ENCODE measurements around the gene TXLNG.
A peak's percentile ranks its signal among the peaks of the same experiment; 100 is the strongest.

Gene TXLNG

GRCh38 chrX:16807548-16807947, 21.3 kb downstream of the TXLNG start:
- H3K36me3 ChIP-seq (ENCODE audit: control insufficient read depth in 1 of 2, insufficient read depth in 2 of 2, low read length in 2 of 2): no peaks in the 10 kb centered on the region
- H3K27me3 ChIP-seq (ENCODE audit: control insufficient read depth in 1 of 2, insufficient read depth in 2 of 2, low read length in 2 of 2): no peaks in the 10 kb centered on the region
- no peaks in the 10 kb centered on the region for H3K9me3 ChIP-seq (ENCODE audit: control insufficient read depth in 1 of 2, low read length in 2 of 2)
- H3K27ac ChIP-seq (ENCODE audit: low read depth, low read length): no peak overlapping the region
- H3K9ac ChIP-seq (ENCODE audit: low read depth in 1 of 2, low read length in 2 of 2): no peak overlapping the region
- peak overlapping the region in 1 of 2 donors; percentile 51 for H3K4me3 ChIP-seq (ENCODE audit: low read depth in 1 of 2, low read length in 2 of 2)
- H3K4me1 ChIP-seq (ENCODE audit: control insufficient read depth in 1 of 2, insufficient read depth in 2 of 2, low read length in 2 of 2): peaks cover 3 to 12% of the 10 kb centered on the region in 2 donors

GRCh38 chrX:16807976-16808542, 21.8 kb downstream of the TXLNG start:
- no peaks in the 10 kb centered on the region for H3K36me3 ChIP-seq (ENCODE audit: control insufficient read depth in 1 of 2, insufficient read depth in 2 of 2, low read length in 2 of 2)
- H3K4me1 ChIP-seq (ENCODE audit: control insufficient read depth in 1 of 2, insufficient read depth in 2 of 2, low read length in 2 of 2): peaks cover 3 to 12% of the 10 kb centered on the region in 2 donors
- peak overlapping the region; percentile 51 to 62 for H3K4me3 ChIP-seq (ENCODE audit: low read depth in 1 of 2, low read length in 2 of 2)
- H3K9me3 ChIP-seq (ENCODE audit: control insufficient read depth in 1 of 2, low read length in 2 of 2): no peaks in the 10 kb centered on the region
- no peak overlapping the region for H3K9ac ChIP-seq (ENCODE audit: low read depth in 1 of 2, low read length in 2 of 2)
- H3K27ac ChIP-seq (ENCODE audit: low read depth, low read length): peak overlapping the region; percentile 56
- no peaks in the 10 kb centered on the region for H3K27me3 ChIP-seq (ENCODE audit: control insufficient read depth in 1 of 2, insufficient read depth in 2 of 2, low read length in 2 of 2)

GRCh38 chrX:16814597-16814996, 28.3 kb downstream of the TXLNG start:
- no peaks in the 10 kb centered on the region for H3K36me3 ChIP-seq (ENCODE audit: control insufficient read depth in 1 of 2, insufficient read depth in 2 of 2, low read length in 2 of 2)
- no peak overlapping the region for H3K27ac ChIP-seq (ENCODE audit: low read depth, low read length)
- H3K27me3 ChIP-seq (ENCODE audit: control insufficient read depth in 1 of 2, insufficient read depth in 2 of 2, low read length in 2 of 2): no peaks in the 10 kb centered on the region
- H3K9me3 ChIP-seq (ENCODE audit: control insufficient read depth in 1 of 2, low read length in 2 of 2): no peaks in the 10 kb centered on the region
- H3K4me3 ChIP-seq (ENCODE audit: low read depth in 1 of 2, low read length in 2 of 2): no peak overlapping the region
- H3K9ac ChIP-seq (ENCODE audit: low read depth in 1 of 2, low read length in 2 of 2): no peak overlapping the region
- peaks cover 4 to 13% of the 10 kb centered on the region in 2 donors for H3K4me1 ChIP-seq (ENCODE audit: control insufficient read depth in 1 of 2, insufficient read depth in 2 of 2, low read length in 2 of 2)

GRCh38 chrX:16819634-16820033, 33.4 kb downstream of the TXLNG start:
- no peak overlapping the region for H3K27ac ChIP-seq (ENCODE audit: low read depth, low read length)
- no peaks in the 10 kb centered on the region for H3K9me3 ChIP-seq (ENCODE audit: control insufficient read depth in 1 of 2, low read length in 2 of 2)
- peaks cover 4 to 12% of the 10 kb centered on the region in 2 donors for H3K4me1 ChIP-seq (ENCODE audit: control insufficient read depth in 1 of 2, insufficient read depth in 2 of 2, low read length in 2 of 2)
- no peaks in the 10 kb centered on the region for H3K27me3 ChIP-seq (ENCODE audit: control insufficient read depth in 1 of 2, insufficient read depth in 2 of 2, low read length in 2 of 2)
- H3K4me3 ChIP-seq (ENCODE audit: low read depth in 1 of 2, low read length in 2 of 2): no peak overlapping the region
- H3K9ac ChIP-seq (ENCODE audit: low read depth in 1 of 2, low read length in 2 of 2): no peak overlapping the region
- peaks cover 4 to 11% of the 10 kb centered on the region in 2 donors for H3K36me3 ChIP-seq (ENCODE audit: control insufficient read depth in 1 of 2, insufficient read depth in 2 of 2, low read length in 2 of 2)

GRCh38 chrX:16822723-16823122, 36.5 kb downstream of the TXLNG start:
- Histone ChIP-seq H3K36me3 (ENCODE audit: control insufficient read depth in 1 of 2, insufficient read depth in 2 of 2, low read length in 2 of 2) (peaks cover 4 to 11% of the 10 kb centered on the region in 2 donors), H3K4me3 (ENCODE audit: low read depth in 1 of 2, low read length in 2 of 2) (no peak overlapping the region), H3K27ac (ENCODE audit: low read depth, low read length) (no peak overlapping the region), H3K27me3 (ENCODE audit: control insufficient read depth in 1 of 2, insufficient read depth in 2 of 2, low read length in 2 of 2) (no peaks in the 10 kb centered on the region), H3K9ac (ENCODE audit: low read depth in 1 of 2, low read length in 2 of 2) (no peak overlapping the region), H3K4me1 (ENCODE audit: control insufficient read depth in 1 of 2, insufficient read depth in 2 of 2, low read length in 2 of 2) (peaks cover 0 to 4% of the 10 kb centered on the region in 2 donors), H3K9me3 (ENCODE audit: control insufficient read depth in 1 of 2, low read length in 2 of 2) (no peaks in the 10 kb centered on the region)

- H3K27me3 ChIP-seq (ENCODE audit: control insufficient read depth in 1 of 2, insufficient read depth in 2 of 2, low read length in 2 of 2): no peaks in the 10 kb centered on the region
- no peak overlapping the region for H3K4me3 ChIP-seq (ENCODE audit: low read depth in 1 of 2, low read length in 2 of 2)
- H3K27ac ChIP-seq (ENCODE audit: low read depth, low read length): no peak overlapping the region
- H3K4me1 ChIP-seq (ENCODE audit: control insufficient read depth in 1 of 2, insufficient read depth in 2 of 2, low read length in 2 of 2): no peaks in the 10 kb centered on the region
- no peak overlapping the region for H3K9ac ChIP-seq (ENCODE audit: low read depth in 1 of 2, low read length in 2 of 2)
- H3K9me3 ChIP-seq (ENCODE audit: control insufficient read depth in 1 of 2, low read length in 2 of 2): no peaks in the 10 kb centered on the region
- peaks cover 4 to 16% of the 10 kb centered on the region in 2 donors for H3K36me3 ChIP-seq (ENCODE audit: control insufficient read depth in 1 of 2, insufficient read depth in 2 of 2, low read length in 2 of 2)
Observed at GRCh38 chrX:16825264-16826035, 39.2 kb downstream of the TXLNG start.

DNA sequence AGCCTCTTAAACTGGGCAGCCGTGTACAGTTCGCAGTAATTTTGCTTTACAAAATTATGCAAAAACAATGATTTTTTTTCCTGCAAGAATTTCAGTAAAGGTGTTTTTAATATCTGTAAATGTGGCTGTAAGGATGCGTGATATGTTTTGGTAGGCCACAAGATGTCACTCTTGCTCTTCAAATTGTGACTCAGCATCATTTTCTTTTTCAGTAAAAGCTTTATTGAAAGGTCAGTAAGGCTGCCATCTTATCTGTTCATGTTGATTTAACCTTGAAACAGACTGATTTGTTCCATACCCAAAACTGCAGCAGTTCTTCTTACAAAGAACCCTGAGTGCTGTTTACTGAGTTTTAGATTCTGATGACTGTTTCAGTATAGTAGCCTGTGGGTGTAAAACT, 39.9 kb downstream of the TXLNG start:
- no peak overlapping the region for H3K4me3 ChIP-seq (ENCODE audit: low read depth in 1 of 2, low read length in 2 of 2)
- no peaks in the 10 kb centered on the region for H3K27me3 ChIP-seq (ENCODE audit: control insufficient read depth in 1 of 2, insufficient read depth in 2 of 2, low read length in 2 of 2)
- peaks cover 4 to 16% of the 10 kb centered on the region in 2 donors for H3K36me3 ChIP-seq (ENCODE audit: control insufficient read depth in 1 of 2, insufficient read depth in 2 of 2, low read length in 2 of 2)
- no peak overlapping the region for H3K27ac ChIP-seq (ENCODE audit: low read depth, low read length)
- no peak overlapping the region for H3K9ac ChIP-seq (ENCODE audit: low read depth in 1 of 2, low read length in 2 of 2)
- no peaks in the 10 kb centered on the region for H3K9me3 ChIP-seq (ENCODE audit: control insufficient read depth in 1 of 2, low read length in 2 of 2)
- no peaks in the 10 kb centered on the region for H3K4me1 ChIP-seq (ENCODE audit: control insufficient read depth in 1 of 2, insufficient read depth in 2 of 2, low read length in 2 of 2)

GRCh38 chrX:16827225-16827624, 41.0 kb downstream of the TXLNG start:
- Histone ChIP-seq H3K4me1 (ENCODE audit: control insufficient read depth in 1 of 2, insufficient read depth in 2 of 2, low read length in 2 of 2) (no peaks in the 10 kb centered on the region), H3K4me3 (ENCODE audit: low read depth in 1 of 2, low read length in 2 of 2) (no peak overlapping the region), H3K36me3 (ENCODE audit: control insufficient read depth in 1 of 2, insufficient read depth in 2 of 2, low read length in 2 of 2) (peaks cover 9 to 23% of the 10 kb centered on the region in 2 donors), H3K9me3 (ENCODE audit: control insufficient read depth in 1 of 2, low read length in 2 of 2) (no peaks in the 10 kb centered on the region), H3K27ac (ENCODE audit: low read depth, low read length) (no peak overlapping the region), H3K9ac (ENCODE audit: low read depth in 1 of 2, low read length in 2 of 2) (no peak overlapping the region), H3K27me3 (ENCODE audit: control insufficient read depth in 1 of 2, insufficient read depth in 2 of 2, low read length in 2 of 2) (no peaks in the 10 kb centered on the region)

GRCh38 chrX:16828124-16828908, 42.0 kb downstream of the TXLNG start:
- no peaks in the 10 kb centered on the region for H3K27me3 ChIP-seq (ENCODE audit: control insufficient read depth in 1 of 2, insufficient read depth in 2 of 2, low read length in 2 of 2)
- no peaks in the 10 kb centered on the region for H3K9me3 ChIP-seq (ENCODE audit: control insufficient read depth in 1 of 2, low read length in 2 of 2)
- H3K27ac ChIP-seq (ENCODE audit: low read depth, low read length): peak overlapping the region; percentile 10
- no peaks in the 10 kb centered on the region for H3K4me1 ChIP-seq (ENCODE audit: control insufficient read depth in 1 of 2, insufficient read depth in 2 of 2, low read length in 2 of 2)
- no peak overlapping the region for H3K4me3 ChIP-seq (ENCODE audit: low read depth in 1 of 2, low read length in 2 of 2)
- no peak overlapping the region for H3K9ac ChIP-seq (ENCODE audit: low read depth in 1 of 2, low read length in 2 of 2)
- peaks cover 11 to 22% of the 10 kb centered on the region in 2 donors for H3K36me3 ChIP-seq (ENCODE audit: control insufficient read depth in 1 of 2, insufficient read depth in 2 of 2, low read length in 2 of 2)

GRCh38 chrX:16832301-16832700, 46.0 kb downstream of the TXLNG start:
- no peak overlapping the region for H3K27ac ChIP-seq (ENCODE audit: low read depth, low read length)
- H3K4me3 ChIP-seq (ENCODE audit: low read depth in 1 of 2, low read length in 2 of 2): no peak overlapping the region

More at GRCh38 chrX:16832301-16832700, 46.0 kb downstream of the TXLNG start:
- H3K9ac ChIP-seq (ENCODE audit: low read depth in 1 of 2, low read length in 2 of 2): no peak overlapping the region
- no peaks in the 10 kb centered on the region for H3K27me3 ChIP-seq (ENCODE audit: control insufficient read depth in 1 of 2, insufficient read depth in 2 of 2, low read length in 2 of 2)
- H3K36me3 ChIP-seq (ENCODE audit: control insufficient read depth in 1 of 2, insufficient read depth in 2 of 2, low read length in 2 of 2): peaks cover 11 to 38% of the 10 kb centered on the region in 2 donors
- no peaks in the 10 kb centered on the region for H3K9me3 ChIP-seq (ENCODE audit: control insufficient read depth in 1 of 2, low read length in 2 of 2)
- no peaks in the 10 kb centered on the region for H3K4me1 ChIP-seq (ENCODE audit: control insufficient read depth in 1 of 2, insufficient read depth in 2 of 2, low read length in 2 of 2)

Measured in duodenal mucosa (tissue), 2 donors.